B cell (primary cell): ENCODE measurements around the gene MRPL33. TPM values are rescaled to one million over a fixed set of nuclear protein-coding genes. Genes with fewer than 3 reads are reported as not detected.

ENCODE experiments used
- ATAC-seq: fragments of 200-7000 bp; cut with Tn5 transposase; one replicate; pipeline ENCODE4 v1.10.0; 2021; ENCODE audit warnings: low read depth, mild to moderate bottlenecking, moderate number of reproducible peaks, moderate library complexity
- CTCF ChIA-PET: fragments of 350-600 bp; sonication (Branson Sonifier 250); formaldehyde crosslinking; loops from one replicate; lab custom pipeline; 2021; ENCODE audit warnings: antibody characterized with exemption, inconsistent platforms; lab: Charles Lee
- POLR2A ChIA-PET: fragments of 350-600 bp; sonication (Branson Sonifier 250); formaldehyde crosslinking; loops from one replicate; lab custom pipeline; 2021; ENCODE audit warnings: antibody characterized with exemption; lab: Charles Lee
- DNase-seq: peaks from one replicate; pipeline ENCODE4 v3.0.0; 2013
- H2AFZ ChIP-seq: 2 replicates; pipeline ENCODE4 v1.6.1; 2012; ENCODE audit warnings: mild to moderate bottlenecking, low read depth, low read length; ENCODE audit not compliant: insufficient read depth, poor library complexity, severe bottlenecking
- H3K27ac ChIP-seq, 2 donors: 1 replicate in 1 of 2; 2 replicates in 1 of 2; pipeline ENCODE4 v1.5.1; 2012 to 2013; ENCODE audit warnings: low read length in 2 of 2, mild to moderate bottlenecking in 2 of 2, moderate library complexity in 1 of 2
- H3K27me3 ChIP-seq, 4 experiments: fragments of 200-600 bp in 1 of 4; sonication (generic) in 1 of 4; replicated peaks in 1 of 4; 1 replicate in 2 of 4; 2 replicates in 2 of 4; pipeline versions ENCODE4 v1.6.1 to v1.7.0; 2013 to 2016; ENCODE audit warnings: low read length in 3 of 4, mild to moderate bottlenecking in 2 of 4, mixed read lengths in 1 of 4, moderate library complexity in 1 of 4; ENCODE audit not compliant: insufficient read depth in 4 of 4, control insufficient read depth in 3 of 4; ENCODE audit errors: control extremely low read depth in 1 of 4
- H3K36me3 ChIP-seq, 2 experiments: replicated peaks in 1 of 2; 1 replicate in 1 of 2; 2 replicates in 1 of 2; pipeline versions ENCODE4 v1.6.1 to v1.7.1; 2013; ENCODE audit warnings: low read length in 1 of 2; ENCODE audit not compliant: insufficient read depth in 2 of 2, control insufficient read depth in 1 of 2; ENCODE audit errors: control extremely low read depth in 1 of 2, extremely low read depth in 1 of 2
- H3K4me1 ChIP-seq, 2 donors: fragments of 200-600 bp in 1 of 2; sonication (generic) in 1 of 2; 1 replicate in 1 of 2; 2 replicates in 1 of 2; pipeline versions ENCODE4 v1.5.1 to v1.6.1; 2013 to 2017; ENCODE audit warnings: low read length in 2 of 2; ENCODE audit not compliant: control insufficient read depth in 2 of 2, insufficient read depth in 2 of 2
- H3K4me2 ChIP-seq: replicated peaks from 2 replicates; pipeline ENCODE3; 2012; ENCODE audit warnings: mild to moderate bottlenecking, low read depth, low read length; ENCODE audit not compliant: poor library complexity, severe bottlenecking
- H3K4me3 ChIP-seq, 5 experiments: fragments of 200-600 bp in 1 of 5; sonication (generic) in 1 of 5; 1 replicate in 3 of 5; 2 replicates in 2 of 5; pipeline versions ENCODE4 v1.5.1 to v1.7.0; 2011 to 2016; ENCODE audit warnings: low read length in 4 of 5, mild to moderate bottlenecking in 4 of 5, low read depth in 2 of 5, control low read depth in 1 of 5, moderate library complexity in 1 of 5; ENCODE audit not compliant: insufficient read depth in 1 of 5; ENCODE audit errors: control extremely low read depth in 1 of 5, extremely low read depth in 1 of 5
- H3K79me2 ChIP-seq: fragments of 200-600 bp; sonication (generic); one replicate; pipeline ENCODE4 v1.6.0; 2016; ENCODE audit warnings: low read length; ENCODE audit not compliant: control insufficient read depth, insufficient read depth
- H3K9ac ChIP-seq: fragments of 200-600 bp; sonication (generic); 2 replicates; pipeline ENCODE4 v1.6.1; 2017; ENCODE audit warnings: mild to moderate bottlenecking, low read length, moderate library complexity
- H3K9me3 ChIP-seq, 3 donors: one replicate each; pipeline versions ENCODE4 v1.6.1 to v1.7.1; 2013; ENCODE audit warnings: low read length in 2 of 3; ENCODE audit not compliant: control insufficient read depth in 2 of 3, insufficient read depth in 1 of 3; ENCODE audit errors: control extremely low read depth in 1 of 3
- H4K20me1 ChIP-seq: 2 replicates; pipeline ENCODE4 v1.6.0; 2012; ENCODE audit warnings: mild to moderate bottlenecking, low read length; ENCODE audit not compliant: insufficient read depth, control insufficient read depth, poor library complexity, severe bottlenecking
- H3K27ac Mint-ChIP-seq: one replicate; pipeline ENCODE4 v1.8.0; 2021; ENCODE audit warnings: mixed read lengths
- H3K27me3 Mint-ChIP-seq: one replicate; pipeline ENCODE4 v1.8.0; 2021; ENCODE audit warnings: mixed read lengths
- H3K4me1 Mint-ChIP-seq: one replicate; pipeline ENCODE4 v1.8.0; 2021; ENCODE audit warnings: mixed read lengths
- H3K4me3 Mint-ChIP-seq: one replicate; pipeline ENCODE4 v1.8.0; 2021; ENCODE audit warnings: mixed read lengths
- H3K9me3 Mint-ChIP-seq: one replicate; pipeline ENCODE4 v1.8.0; 2022; ENCODE audit warnings: mixed read lengths; ENCODE audit not compliant: insufficient read depth
- EZH2 ChIP-seq: IDR thresholded peaks from 2 replicates; pipeline ENCODE4 v1.6.1; 2012; ENCODE audit warnings: borderline replicate concordance, low read depth, mild to moderate bottlenecking, moderate library complexity, low read length; ENCODE audit not compliant: insufficient read depth, poor library complexity, severe bottlenecking
- WGBS: methylation state at CpG from one replicate; pipeline ENCODE4 v1.1.5; 2013; ENCODE audit warnings: missing lambda C conversion rate; ENCODE audit not compliant: insufficient coverage; 5-methylcytosine and 5-hydroxymethylcytosine counted together
- intact Hi-C: fragments of 100-400 bp; cut with micrococcal nuclease; formaldehyde crosslinking; loops from one replicate; pipeline ENCODE4 v1.10.0; 2022
- polyA plus RNA-seq: library from polyadenylated mRNA; depleted of rRNA; stranded (reverse); fragments of >200 nt; gene quantifications from 2 replicates; pipeline ENCODE4 v1.2.3, GENCODE V29; 2012
- total RNA-seq, 2 donors: library from RNA; stranded (reverse); fragments of 120-200 nt in 1 of 2; gene quantifications; 1 replicate in 1 of 2; 2 replicates in 1 of 2; pipeline versions ENCODE4 v1.2.3 to v1.2.4, GENCODE V29; 2013 to 2022
- TF ChIP-seq, protein P1 (sequence below): fragments of 200-600 bp; IDR thresholded peaks from one replicate; pipeline ENCODE4 v1.8.0; 2022; ENCODE audit warnings: antibody characterized with exemption, mild to moderate bottlenecking

Gene MRPL33
- total and polyA plus RNA-seq, 2 donors (not counting 1 experiment from before 2014, with no cell fraction given), result 14.4 to 26.5 TPM

DNA sequence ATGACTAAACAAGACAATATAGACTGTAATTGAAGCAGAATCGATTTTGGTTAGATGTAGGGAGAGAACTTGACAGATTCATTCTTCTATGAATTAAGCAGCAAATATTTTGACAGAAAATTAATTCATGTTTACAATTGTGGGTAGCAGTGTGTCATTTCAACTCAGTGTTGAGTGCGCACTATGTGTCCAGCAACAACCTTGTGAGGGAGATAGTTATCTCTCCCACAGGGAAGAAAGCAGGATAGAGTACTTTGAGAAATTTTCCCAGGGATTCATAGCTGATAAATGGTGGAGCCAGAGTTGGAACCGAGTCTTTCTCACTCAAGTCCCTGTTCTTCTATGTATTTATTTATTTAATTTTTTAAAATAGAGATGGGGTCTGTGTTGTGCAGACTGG lies 5.2 kb downstream of the MRPL33 start:
- peaks cover 31% of the 10 kb centered on the region for H3K4me1 Mint-ChIP-seq
- no peaks in the 10 kb centered on the region for H3K27me3 Mint-ChIP-seq
- TF ChIP-seq EZH2, result no peak
- TF ChIP-seq, protein P1, sequence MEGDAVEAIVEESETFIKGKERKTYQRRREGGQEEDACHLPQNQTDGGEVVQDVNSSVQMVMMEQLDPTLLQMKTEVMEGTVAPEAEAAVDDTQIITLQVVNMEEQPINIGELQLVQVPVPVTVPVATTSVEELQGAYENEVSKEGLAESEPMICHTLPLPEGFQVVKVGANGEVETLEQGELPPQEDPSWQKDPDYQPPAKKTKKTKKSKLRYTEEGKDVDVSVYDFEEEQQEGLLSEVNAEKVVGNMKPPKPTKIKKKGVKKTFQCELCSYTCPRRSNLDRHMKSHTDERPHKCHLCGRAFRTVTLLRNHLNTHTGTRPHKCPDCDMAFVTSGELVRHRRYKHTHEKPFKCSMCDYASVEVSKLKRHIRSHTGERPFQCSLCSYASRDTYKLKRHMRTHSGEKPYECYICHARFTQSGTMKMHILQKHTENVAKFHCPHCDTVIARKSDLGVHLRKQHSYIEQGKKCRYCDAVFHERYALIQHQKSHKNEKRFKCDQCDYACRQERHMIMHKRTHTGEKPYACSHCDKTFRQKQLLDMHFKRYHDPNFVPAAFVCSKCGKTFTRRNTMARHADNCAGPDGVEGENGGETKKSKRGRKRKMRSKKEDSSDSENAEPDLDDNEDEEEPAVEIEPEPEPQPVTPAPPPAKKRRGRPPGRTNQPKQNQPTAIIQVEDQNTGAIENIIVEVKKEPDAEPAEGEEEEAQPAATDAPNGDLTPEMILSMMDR, result no peak
- H3K4me3 Mint-ChIP-seq, result no peak overlapping the region
- POLR2A ChIA-PET, result no interaction called here
- intact Hi-C loops, result no loop called here
- Histone ChIP-seq H3K79me2 (peaks cover 47% of the 10 kb centered on the region), H3K27ac (no peak overlapping the region), H3K4me3 (no peak overlapping the region), H3K9me3 (no peaks in the 10 kb centered on the region), H2AFZ (no peak overlapping the region), H4K20me1 (peaks cover 12% of the 10 kb centered on the region), H3K4me1 (peaks cover 5 to 17% of the 10 kb centered on the region in 2 donors), H3K27me3 (no peaks in the 10 kb centered on the region), H3K36me3 (peaks cover 6 to 8% of the 10 kb centered on the region in 2 experiments), H3K4me2 (no peak overlapping the region), H3K9ac (no peak overlapping the region)
- no peaks in the 10 kb centered on the region for H3K9me3 Mint-ChIP-seq
- no peak overlapping the region for H3K27ac Mint-ChIP-seq
- CTCF ChIA-PET, result no interaction called here
- DNase-seq (no peak), ATAC-seq (no peak)
- WGBS, result 100% methylated on average over 1 of the region's 3 CpGs

DNA sequence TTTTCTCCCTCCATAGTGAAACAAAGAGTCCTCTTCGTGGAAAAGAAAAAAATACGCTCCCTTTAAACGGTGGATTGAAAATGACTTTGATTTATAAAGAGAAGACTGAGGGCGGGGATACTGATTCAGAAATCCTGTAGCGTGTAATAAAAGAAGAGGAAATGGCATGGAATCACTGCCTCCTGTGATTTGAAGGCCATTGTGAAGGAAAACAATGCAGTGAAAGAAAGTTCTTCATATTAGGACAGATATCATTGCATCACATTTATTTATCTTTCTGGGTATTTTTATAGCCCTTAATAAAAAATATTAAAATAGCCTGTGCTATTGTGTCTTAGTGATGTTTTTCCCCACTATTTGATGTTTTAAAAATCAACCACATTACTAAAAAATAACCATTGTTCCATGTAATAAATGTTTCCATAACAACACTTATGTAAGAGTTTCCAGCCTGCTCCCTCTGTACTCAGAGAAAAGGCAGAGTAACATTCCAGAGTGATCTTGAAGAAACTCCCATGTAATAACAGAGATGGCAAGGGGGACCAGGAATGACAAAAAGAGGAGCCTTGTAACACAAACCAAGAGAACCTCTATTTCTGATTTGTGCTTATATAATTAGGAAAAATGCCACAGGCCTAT lies 8.0 kb downstream of the MRPL33 start:
- DNase-seq (no peak), ATAC-seq (no peak)
- CTCF ChIA-PET, result no interaction called here
- Histone ChIP-seq H3K79me2 (peaks cover 23% of the 10 kb centered on the region), H3K4me1 (no peaks in the 10 kb centered on the region), H2AFZ (no peak overlapping the region), H3K27ac (no peak overlapping the region), H3K4me2 (no peak overlapping the region), H3K9ac (no peak overlapping the region), H3K4me3 (no peak overlapping the region), H3K36me3 (peaks cover 6 to 8% of the 10 kb centered on the region in 2 experiments), H3K9me3 (no peaks in the 10 kb centered on the region), H3K27me3 (no peaks in the 10 kb centered on the region), H4K20me1 (peaks cover 7% of the 10 kb centered on the region)
- Mint-ChIP-seq H3K4me3 (no peak overlapping the region), H3K27me3 (no peaks in the 10 kb centered on the region), H3K9me3 (no peaks in the 10 kb centered on the region), H3K27ac (no peak overlapping the region), H3K4me1 (peaks cover 13% of the 10 kb centered on the region)
- 93% methylated on average over 2 of the region's 5 CpGs for WGBS
- intact Hi-C loops, result no loop called here
- POLR2A ChIA-PET, result no interaction called here
- TF ChIP-seq, protein P1, result no peak
- TF ChIP-seq EZH2, result no peak
